Measurements from ENCODE around the gene ESRRA. TPM values are rescaled to one million over a fixed set of nuclear protein-coding genes. Genes with fewer than 3 reads are reported as not detected.

Gene ESRRA
- total and polyA plus RNA-seq, 2 of the 13 experiments (the other 11 are each of a cell fraction or from before 2014, with no cell fraction given), result 18.1 to 36.3 TPM

DNA sequence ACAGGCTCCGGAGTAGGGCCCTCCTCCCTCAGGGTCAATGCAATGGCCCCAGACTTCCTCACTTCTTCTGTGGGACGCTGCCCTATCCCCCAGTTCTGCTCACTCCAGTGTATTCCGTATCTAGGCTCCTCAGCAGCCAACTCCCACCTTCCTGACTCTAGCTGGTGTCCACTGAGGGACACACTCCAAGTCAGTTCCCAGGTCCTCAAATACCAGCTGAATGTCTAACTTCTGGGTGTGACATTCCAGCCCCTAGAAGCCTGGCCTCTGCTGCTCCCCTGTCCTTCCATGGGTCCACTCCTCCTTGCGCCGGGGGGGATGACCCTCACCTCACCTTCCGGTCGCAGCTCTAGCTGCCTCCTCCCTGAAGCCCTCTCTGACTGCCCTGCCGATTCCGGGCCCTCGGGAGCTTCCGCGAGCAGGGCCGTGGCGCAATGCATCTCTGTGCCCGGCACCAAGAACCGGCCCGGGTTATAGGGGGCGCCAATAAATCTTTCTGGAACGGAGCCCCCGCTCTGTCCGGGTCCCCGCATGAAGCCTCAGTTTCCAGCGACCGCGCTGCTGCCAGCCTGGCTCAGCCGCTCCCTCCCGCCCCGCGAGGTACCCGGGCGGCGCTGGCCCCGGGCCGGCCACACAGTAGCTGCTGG lies 36.3 kb upstream of the ESRRA start (continued):
- TF ChIP-seq, protein P1, sequence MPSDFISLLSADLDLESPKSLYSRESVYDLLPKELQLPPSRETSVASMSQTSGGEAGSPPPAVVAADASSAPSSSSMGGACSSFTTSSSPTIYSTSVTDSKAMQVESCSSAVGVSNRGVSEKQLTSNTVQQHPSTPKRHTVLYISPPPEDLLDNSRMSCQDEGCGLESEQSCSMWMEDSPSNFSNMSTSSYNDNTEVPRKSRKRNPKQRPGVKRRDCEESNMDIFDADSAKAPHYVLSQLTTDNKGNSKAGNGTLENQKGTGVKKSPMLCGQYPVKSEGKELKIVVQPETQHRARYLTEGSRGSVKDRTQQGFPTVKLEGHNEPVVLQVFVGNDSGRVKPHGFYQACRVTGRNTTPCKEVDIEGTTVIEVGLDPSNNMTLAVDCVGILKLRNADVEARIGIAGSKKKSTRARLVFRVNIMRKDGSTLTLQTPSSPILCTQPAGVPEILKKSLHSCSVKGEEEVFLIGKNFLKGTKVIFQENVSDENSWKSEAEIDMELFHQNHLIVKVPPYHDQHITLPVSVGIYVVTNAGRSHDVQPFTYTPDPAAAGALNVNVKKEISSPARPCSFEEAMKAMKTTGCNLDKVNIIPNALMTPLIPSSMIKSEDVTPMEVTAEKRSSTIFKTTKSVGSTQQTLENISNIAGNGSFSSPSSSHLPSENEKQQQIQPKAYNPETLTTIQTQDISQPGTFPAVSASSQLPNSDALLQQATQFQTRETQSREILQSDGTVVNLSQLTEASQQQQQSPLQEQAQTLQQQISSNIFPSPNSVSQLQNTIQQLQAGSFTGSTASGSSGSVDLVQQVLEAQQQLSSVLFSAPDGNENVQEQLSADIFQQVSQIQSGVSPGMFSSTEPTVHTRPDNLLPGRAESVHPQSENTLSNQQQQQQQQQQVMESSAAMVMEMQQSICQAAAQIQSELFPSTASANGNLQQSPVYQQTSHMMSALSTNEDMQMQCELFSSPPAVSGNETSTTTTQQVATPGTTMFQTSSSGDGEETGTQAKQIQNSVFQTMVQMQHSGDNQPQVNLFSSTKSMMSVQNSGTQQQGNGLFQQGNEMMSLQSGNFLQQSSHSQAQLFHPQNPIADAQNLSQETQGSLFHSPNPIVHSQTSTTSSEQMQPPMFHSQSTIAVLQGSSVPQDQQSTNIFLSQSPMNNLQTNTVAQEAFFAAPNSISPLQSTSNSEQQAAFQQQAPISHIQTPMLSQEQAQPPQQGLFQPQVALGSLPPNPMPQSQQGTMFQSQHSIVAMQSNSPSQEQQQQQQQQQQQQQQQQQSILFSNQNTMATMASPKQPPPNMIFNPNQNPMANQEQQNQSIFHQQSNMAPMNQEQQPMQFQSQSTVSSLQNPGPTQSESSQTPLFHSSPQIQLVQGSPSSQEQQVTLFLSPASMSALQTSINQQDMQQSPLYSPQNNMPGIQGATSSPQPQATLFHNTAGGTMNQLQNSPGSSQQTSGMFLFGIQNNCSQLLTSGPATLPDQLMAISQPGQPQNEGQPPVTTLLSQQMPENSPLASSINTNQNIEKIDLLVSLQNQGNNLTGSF (CRISPR knock-in tag; IDR thresholded peaks at IDR 0.05), result no peak
- TF ChIP-seq, protein P2, sequence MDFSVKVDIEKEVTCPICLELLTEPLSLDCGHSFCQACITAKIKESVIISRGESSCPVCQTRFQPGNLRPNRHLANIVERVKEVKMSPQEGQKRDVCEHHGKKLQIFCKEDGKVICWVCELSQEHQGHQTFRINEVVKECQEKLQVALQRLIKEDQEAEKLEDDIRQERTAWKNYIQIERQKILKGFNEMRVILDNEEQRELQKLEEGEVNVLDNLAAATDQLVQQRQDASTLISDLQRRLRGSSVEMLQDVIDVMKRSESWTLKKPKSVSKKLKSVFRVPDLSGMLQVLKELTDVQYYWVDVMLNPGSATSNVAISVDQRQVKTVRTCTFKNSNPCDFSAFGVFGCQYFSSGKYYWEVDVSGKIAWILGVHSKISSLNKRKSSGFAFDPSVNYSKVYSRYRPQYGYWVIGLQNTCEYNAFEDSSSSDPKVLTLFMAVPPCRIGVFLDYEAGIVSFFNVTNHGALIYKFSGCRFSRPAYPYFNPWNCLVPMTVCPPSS (IDR thresholded peaks at IDR 0.05), result no peak
- TF ChIP-seq ZNF335 (CRISPR knock-in tag; IDR thresholded peaks at IDR 0.05), result no peak
- no peak for TF ChIP-seq HOXA7 (CRISPR knock-in tag; IDR thresholded peaks at IDR 0.05)
- TF ChIP-seq ZNF326 (CRISPR knock-in tag; IDR thresholded peaks at IDR 0.05; ENCODE audit: borderline replicate concordance), result no peak
- TF ChIP-seq, protein P3, sequence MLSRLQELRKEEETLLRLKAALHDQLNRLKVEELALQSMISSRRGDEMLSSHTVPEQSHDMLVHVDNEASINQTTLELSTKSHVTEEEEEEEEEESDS (CRISPR knock-in tag; IDR thresholded peaks at IDR 0.05; ENCODE audit: borderline replicate concordance), result no peak
- TF ChIP-seq, protein P4, sequence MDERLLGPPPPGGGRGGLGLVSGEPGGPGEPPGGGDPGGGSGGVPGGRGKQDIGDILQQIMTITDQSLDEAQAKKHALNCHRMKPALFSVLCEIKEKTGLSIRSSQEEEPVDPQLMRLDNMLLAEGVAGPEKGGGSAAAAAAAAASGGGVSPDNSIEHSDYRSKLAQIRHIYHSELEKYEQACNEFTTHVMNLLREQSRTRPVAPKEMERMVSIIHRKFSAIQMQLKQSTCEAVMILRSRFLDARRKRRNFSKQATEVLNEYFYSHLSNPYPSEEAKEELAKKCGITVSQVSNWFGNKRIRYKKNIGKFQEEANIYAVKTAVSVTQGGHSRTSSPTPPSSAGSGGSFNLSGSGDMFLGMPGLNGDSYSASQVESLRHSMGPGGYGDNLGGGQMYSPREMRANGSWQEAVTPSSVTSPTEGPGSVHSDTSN (CRISPR knock-in tag; IDR thresholded peaks at IDR 0.05), result no peak
- TF ChIP-seq ZFP36 (IDR thresholded peaks at IDR 0.05; ENCODE audit: borderline replicate concordance, low read depth, low read length, partially characterized antibody), result peak; percentile 98
- TF ChIP-seq, protein P5, sequence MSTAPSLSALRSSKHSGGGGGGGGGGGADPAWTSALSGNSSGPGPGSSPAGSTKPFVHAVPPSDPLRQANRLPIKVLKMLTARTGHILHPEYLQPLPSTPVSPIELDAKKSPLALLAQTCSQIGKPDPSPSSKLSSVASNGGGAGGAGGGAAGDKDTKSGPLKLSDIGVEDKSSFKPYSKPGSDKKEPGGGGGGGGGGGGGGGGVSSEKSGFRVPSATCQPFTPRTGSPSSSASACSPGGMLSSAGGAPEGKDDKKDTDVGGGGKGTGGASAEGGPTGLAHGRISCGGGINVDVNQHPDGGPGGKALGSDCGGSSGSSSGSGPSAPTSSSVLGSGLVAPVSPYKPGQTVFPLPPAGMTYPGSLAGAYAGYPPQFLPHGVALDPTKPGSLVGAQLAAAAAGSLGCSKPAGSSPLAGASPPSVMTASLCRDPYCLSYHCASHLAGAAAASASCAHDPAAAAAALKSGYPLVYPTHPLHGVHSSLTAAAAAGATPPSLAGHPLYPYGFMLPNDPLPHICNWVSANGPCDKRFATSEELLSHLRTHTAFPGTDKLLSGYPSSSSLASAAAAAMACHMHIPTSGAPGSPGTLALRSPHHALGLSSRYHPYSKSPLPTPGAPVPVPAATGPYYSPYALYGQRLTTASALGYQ (CRISPR knock-in tag; IDR thresholded peaks at IDR 0.05), result no peak
- TF ChIP-seq KDM6A (CRISPR knock-in tag; IDR thresholded peaks at IDR 0.05; ENCODE audit: low read depth), result no peak
- no peak for TF ChIP-seq KLF6 (CRISPR knock-in tag; IDR thresholded peaks at IDR 0.05)
- TF ChIP-seq ZNF292 (CRISPR knock-in tag; IDR thresholded peaks at IDR 0.05; ENCODE audit: borderline replicate concordance, low read depth), result no peak
- TF ChIP-seq ZNF317 (CRISPR knock-in tag; IDR thresholded peaks at IDR 0.05), result no peak
- no peak for TF ChIP-seq ZNF10 (CRISPR knock-in tag; IDR thresholded peaks at IDR 0.05; ENCODE audit: borderline replicate concordance, low read depth)
- TF ChIP-seq, protein P6, sequence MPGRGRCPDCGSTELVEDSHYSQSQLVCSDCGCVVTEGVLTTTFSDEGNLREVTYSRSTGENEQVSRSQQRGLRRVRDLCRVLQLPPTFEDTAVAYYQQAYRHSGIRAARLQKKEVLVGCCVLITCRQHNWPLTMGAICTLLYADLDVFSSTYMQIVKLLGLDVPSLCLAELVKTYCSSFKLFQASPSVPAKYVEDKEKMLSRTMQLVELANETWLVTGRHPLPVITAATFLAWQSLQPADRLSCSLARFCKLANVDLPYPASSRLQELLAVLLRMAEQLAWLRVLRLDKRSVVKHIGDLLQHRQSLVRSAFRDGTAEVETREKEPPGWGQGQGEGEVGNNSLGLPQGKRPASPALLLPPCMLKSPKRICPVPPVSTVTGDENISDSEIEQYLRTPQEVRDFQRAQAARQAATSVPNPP (CRISPR knock-in tag; IDR thresholded peaks at IDR 0.05), result 0 out of 2 replicates have a peak, but pooled peaks have one; percentile 11
- TF ChIP-seq, protein P7, sequence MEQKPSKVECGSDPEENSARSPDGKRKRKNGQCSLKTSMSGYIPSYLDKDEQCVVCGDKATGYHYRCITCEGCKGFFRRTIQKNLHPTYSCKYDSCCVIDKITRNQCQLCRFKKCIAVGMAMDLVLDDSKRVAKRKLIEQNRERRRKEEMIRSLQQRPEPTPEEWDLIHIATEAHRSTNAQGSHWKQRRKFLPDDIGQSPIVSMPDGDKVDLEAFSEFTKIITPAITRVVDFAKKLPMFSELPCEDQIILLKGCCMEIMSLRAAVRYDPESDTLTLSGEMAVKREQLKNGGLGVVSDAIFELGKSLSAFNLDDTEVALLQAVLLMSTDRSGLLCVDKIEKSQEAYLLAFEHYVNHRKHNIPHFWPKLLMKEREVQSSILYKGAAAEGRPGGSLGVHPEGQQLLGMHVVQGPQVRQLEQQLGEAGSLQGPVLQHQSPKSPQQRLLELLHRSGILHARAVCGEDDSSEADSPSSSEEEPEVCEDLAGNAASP (CRISPR knock-in tag; IDR thresholded peaks at IDR 0.05; ENCODE audit: borderline replicate concordance), result no peak
